ENCODE measurements around the gene ERBB4. TPM values are rescaled to one million over a fixed set of nuclear protein-coding genes. Genes with fewer than 3 reads are reported as not detected.

ERBB4 gene
- total RNA-seq, 4 donors from 2014 or later, result 0.16 to 12.7 (median 0.27) TPM; not detected in 1

GRCh38 chr2:211877061-211877460 lies 661.5 kb downstream of the ERBB4 start:
- WGBS, 2 donors (ENCODE audit: low coverage in 1 of 2), result 75 to 76% methylated on average over 4 of the region's 4 CpGs
- in situ Hi-C loops (cut with MboI; ENCODE audit: low pct_ligation_motif_present in 1 of 4, low pct_unique_long_range_greater_than_20kb in 1 of 4, low sequenced_read_pairs in 3 of 4) (no loop called here), intact Hi-C loops (cut with DNase I; ENCODE audit: low total_unique reads) (no loop called here)
- H3K36me3 ChIP-seq, result no peaks in the 10 kb centered on the region
- no peak overlapping the region for H3K4me3 ChIP-seq
- TF ChIP-seq POLR2A (IDR thresholded peaks at IDR 0.05), result no peak
- TF ChIP-seq CTCF (IDR thresholded peaks at IDR 0.05), result no peak
- no peak for TF ChIP-seq POLR2AphosphoS5 (IDR thresholded peaks at IDR 0.05)
- no peak for TF ChIP-seq EP300 (IDR thresholded peaks at IDR 0.05; ENCODE audit: low read depth)
- no peak for DNase-seq
- no peak overlapping the region for H3K27ac ChIP-seq
- H3K9me3 ChIP-seq, result no peaks in the 10 kb centered on the region
- no peaks in the 10 kb centered on the region for H3K4me1 ChIP-seq
- H3K27me3 ChIP-seq, result no peaks in the 10 kb centered on the region

- in situ Hi-C loops (cut with MboI; ENCODE audit: low pct_ligation_motif_present in 1 of 4, low pct_unique_long_range_greater_than_20kb in 1 of 4, low sequenced_read_pairs in 3 of 4), result no loop called here
- TF ChIP-seq CTCF (IDR thresholded peaks at IDR 0.05) (no peak), POLR2AphosphoS5 (IDR thresholded peaks at IDR 0.05) (no peak), EP300 (IDR thresholded peaks at IDR 0.05; ENCODE audit: low read depth) (no peak), POLR2A (IDR thresholded peaks at IDR 0.05) (no peak)
- Histone ChIP-seq H3K27ac (no peak overlapping the region), H3K4me1 (no peaks in the 10 kb centered on the region), H3K4me3 (no peak overlapping the region), H3K27me3 (no peaks in the 10 kb centered on the region), H3K36me3 (no peaks in the 10 kb centered on the region), H3K9me3 (no peaks in the 10 kb centered on the region)
- intact Hi-C loops (cut with DNase I; ENCODE audit: low total_unique reads), result no loop called here
- no peak for DNase-seq
These were observed 663.1 kb downstream of the ERBB4 start for GRCh38 chr2:211875488-211875887.

GRCh38 chr2:211868996-211869533 lies 669.5 kb downstream of the ERBB4 start:
- in situ Hi-C loops (cut with MboI; ENCODE audit: low pct_ligation_motif_present in 1 of 4, low pct_unique_long_range_greater_than_20kb in 1 of 4, low sequenced_read_pairs in 3 of 4) (no loop called here), intact Hi-C loops (cut with DNase I; ENCODE audit: low total_unique reads) (no loop called here)
- 66 to 68% methylated on average over 3 of the region's 3 CpGs for WGBS, 2 donors (ENCODE audit: low coverage in 1 of 2)
- no peaks in the 10 kb centered on the region for H3K4me1 ChIP-seq
- no peaks in the 10 kb centered on the region for H3K9me3 ChIP-seq
- H3K4me3 ChIP-seq, result no peak overlapping the region
- no peaks in the 10 kb centered on the region for H3K27me3 ChIP-seq
- no peak for TF ChIP-seq POLR2AphosphoS5 (IDR thresholded peaks at IDR 0.05)
- TF ChIP-seq POLR2A (IDR thresholded peaks at IDR 0.05), result no peak
- no peak for TF ChIP-seq EP300 (IDR thresholded peaks at IDR 0.05; ENCODE audit: low read depth)
- TF ChIP-seq CTCF (IDR thresholded peaks at IDR 0.05), result no peak
- H3K36me3 ChIP-seq, result no peaks in the 10 kb centered on the region
- H3K27ac ChIP-seq, result no peak overlapping the region
- DNase-seq, result no peak

GRCh38 chr2:211867845-211868451 lies 670.7 kb downstream of the ERBB4 start:
- TF ChIP-seq EP300 (IDR thresholded peaks at IDR 0.05; ENCODE audit: low read depth), result no peak
- Histone ChIP-seq H3K27me3 (no peaks in the 10 kb centered on the region), H3K27ac (no peak overlapping the region), H3K9me3 (no peaks in the 10 kb centered on the region), H3K4me3 (no peak overlapping the region), H3K36me3 (no peaks in the 10 kb centered on the region), H3K4me1 (no peaks in the 10 kb centered on the region)
- no peak for DNase-seq
- intact Hi-C loops (cut with DNase I; ENCODE audit: low total_unique reads), result no loop called here
- in situ Hi-C loops (cut with MboI; ENCODE audit: low pct_ligation_motif_present in 1 of 4, low pct_unique_long_range_greater_than_20kb in 1 of 4, low sequenced_read_pairs in 3 of 4), result no loop called here

GRCh38 chr2:211864328-211864727 lies 674.3 kb downstream of the ERBB4 start:
- no peaks in the 10 kb centered on the region for H3K36me3 ChIP-seq
- in situ Hi-C loops (cut with MboI; ENCODE audit: low pct_ligation_motif_present in 1 of 4, low pct_unique_long_range_greater_than_20kb in 1 of 4, low sequenced_read_pairs in 3 of 4), result no loop called here
- no peaks in the 10 kb centered on the region for H3K9me3 ChIP-seq
- no peak overlapping the region for H3K4me3 ChIP-seq
- H3K27ac ChIP-seq, result no peak overlapping the region
- intact Hi-C loops (cut with DNase I; ENCODE audit: low total_unique reads), result no loop called here
- TF ChIP-seq POLR2AphosphoS5 (IDR thresholded peaks at IDR 0.05), result no peak
- WGBS, 2 donors (ENCODE audit: low coverage in 1 of 2), result 89 to 90% methylated on average over 2 to 3 of the region's 3 CpGs
- no peaks in the 10 kb centered on the region for H3K4me1 ChIP-seq
- no peaks in the 10 kb centered on the region for H3K27me3 ChIP-seq
- DNase-seq, result no peak

All from transverse colon (tissue), 4 donors.